Smooth muscle cell (in vitro differentiated cells): ENCODE measurements around the gene RGS6. TPM values are rescaled to one million over a fixed set of nuclear protein-coding genes. Genes with fewer than 3 reads are reported as not detected.

Experiments used
- DNase-seq: peaks from one replicate; lab custom pipeline; 2025; ENCODE audit not compliant: unreplicated experiment; lab: John Stamatoyannopoulos, UW
- H2AFZ ChIP-seq: fragments of 200-600 bp; sonication (generic); 2 replicates; pipeline ENCODE4 v1.6.0; 2016; ENCODE audit warnings: antibody characterized with exemption, low read depth, mild to moderate bottlenecking
- H3F3A ChIP-seq: fragments of 200-600 bp; sonication (generic); 2 replicates; pipeline ENCODE4 v1.6.0; 2017; ENCODE audit warnings: antibody characterized with exemption, low read depth
- H3K27ac ChIP-seq: fragments of 200-600 bp; sonication (generic); 2 replicates; pipeline ENCODE4 v1.5.1; 2016; ENCODE audit warnings: low read depth, mild to moderate bottlenecking
- H3K27me3 ChIP-seq: fragments of 200-600 bp; sonication (generic); 2 replicates; pipeline ENCODE4 v1.6.1; 2016; ENCODE audit warnings: low read depth, mild to moderate bottlenecking
- H3K36me3 ChIP-seq: fragments of 200-600 bp; sonication (generic); 2 replicates; pipeline ENCODE4 v1.5.1; 2016; ENCODE audit warnings: low read depth
- H3K4me1 ChIP-seq: fragments of 200-600 bp; sonication (generic); 2 replicates; pipeline ENCODE4 v1.5.1; 2016; ENCODE audit warnings: low read depth
- H3K4me2 ChIP-seq: fragments of 200-600 bp; sonication (generic); 2 replicates; pipeline ENCODE4 v1.6.0; 2016; ENCODE audit warnings: mild to moderate bottlenecking
- H3K4me3 ChIP-seq: fragments of 200-600 bp; sonication (generic); 2 replicates; pipeline ENCODE4 v1.5.1; 2016; ENCODE audit warnings: mild to moderate bottlenecking
- H3K79me2 ChIP-seq: fragments of 200-600 bp; sonication (generic); 2 replicates; pipeline ENCODE4 v1.6.0; 2016; ENCODE audit warnings: low read depth, mild to moderate bottlenecking
- H3K9ac ChIP-seq: fragments of 200-600 bp; sonication (generic); 2 replicates; pipeline ENCODE4 v1.6.0; 2016; ENCODE audit warnings: low read depth
- H3K9me3 ChIP-seq: fragments of 200-600 bp; sonication (generic); replicated peaks from 2 replicates; pipeline ENCODE4 v1.5.1; 2016; ENCODE audit warnings: low read depth
- H4K20me1 ChIP-seq: fragments of 200-600 bp; sonication (generic); 2 replicates; pipeline ENCODE4 v1.6.0; 2016; ENCODE audit warnings: low read depth
- WGBS: methylation state at CpG from one replicate; pipeline ENCODE4 v1.1.7; 2016; ENCODE audit warnings: low lambda C conversion rate; 5-methylcytosine and 5-hydroxymethylcytosine counted together
- polyA plus RNA-seq: library from polyadenylated mRNA; unstranded; fragments of >200 nt; fragmentation: Nextera tagmentation; extraction: Ambion mirVana; gene quantifications from 2 replicates; pipeline ENCODE4 v1.2.1, GENCODE V29; 2016
- total RNA-seq: library from RNA; depleted of rRNA; stranded (reverse); fragments of >200 nt; gene quantifications from 2 replicates; pipeline ENCODE4 v1.2.3, GENCODE V29; 2014
- TF ChIP-seq, protein P1 (sequence below): fragments of 200-600 bp; sonication (generic); IDR thresholded peaks from 2 replicates; pipeline ENCODE4 v1.5.1; 2017; ENCODE audit warnings: borderline replicate concordance, mild to moderate bottlenecking, antibody characterized with exemption; ENCODE audit not compliant: insufficient read depth, poor library complexity, severe bottlenecking

The RGS6 gene
- total and polyA plus RNA-seq, 2 experiments from 2014 or later = 0.40 TPM; not detected in 1

- H3K36me3 ChIP-seq = no peaks in the 10 kb centered on the region
- peaks cover 7% of the 10 kb centered on the region for H3K4me1 ChIP-seq
- no peaks in the 10 kb centered on the region for H3F3A ChIP-seq
- peaks cover 6% of the 10 kb centered on the region for H3K27me3 ChIP-seq
- no peak overlapping the region for H3K4me2 ChIP-seq
- no peak overlapping the region for H2AFZ ChIP-seq
- 88% methylated on average over 7 of the region's 7 CpGs for WGBS
- no peaks in the 10 kb centered on the region for H3K79me2 ChIP-seq
- DNase-seq = no peak
- H3K9me3 ChIP-seq = no peaks in the 10 kb centered on the region
- no peak overlapping the region for H3K9ac ChIP-seq
- H3K4me3 ChIP-seq = no peak overlapping the region
- TF ChIP-seq, protein P1, sequence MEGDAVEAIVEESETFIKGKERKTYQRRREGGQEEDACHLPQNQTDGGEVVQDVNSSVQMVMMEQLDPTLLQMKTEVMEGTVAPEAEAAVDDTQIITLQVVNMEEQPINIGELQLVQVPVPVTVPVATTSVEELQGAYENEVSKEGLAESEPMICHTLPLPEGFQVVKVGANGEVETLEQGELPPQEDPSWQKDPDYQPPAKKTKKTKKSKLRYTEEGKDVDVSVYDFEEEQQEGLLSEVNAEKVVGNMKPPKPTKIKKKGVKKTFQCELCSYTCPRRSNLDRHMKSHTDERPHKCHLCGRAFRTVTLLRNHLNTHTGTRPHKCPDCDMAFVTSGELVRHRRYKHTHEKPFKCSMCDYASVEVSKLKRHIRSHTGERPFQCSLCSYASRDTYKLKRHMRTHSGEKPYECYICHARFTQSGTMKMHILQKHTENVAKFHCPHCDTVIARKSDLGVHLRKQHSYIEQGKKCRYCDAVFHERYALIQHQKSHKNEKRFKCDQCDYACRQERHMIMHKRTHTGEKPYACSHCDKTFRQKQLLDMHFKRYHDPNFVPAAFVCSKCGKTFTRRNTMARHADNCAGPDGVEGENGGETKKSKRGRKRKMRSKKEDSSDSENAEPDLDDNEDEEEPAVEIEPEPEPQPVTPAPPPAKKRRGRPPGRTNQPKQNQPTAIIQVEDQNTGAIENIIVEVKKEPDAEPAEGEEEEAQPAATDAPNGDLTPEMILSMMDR = no peak
- no peak overlapping the region for H3K27ac ChIP-seq
- H4K20me1 ChIP-seq = no peaks in the 10 kb centered on the region
Observed at GRCh38 chr14:72555609-72556000, 623.4 kb downstream of the RGS6 start.

- Histone ChIP-seq H3K4me2 (no peak overlapping the region), H3F3A (no peaks in the 10 kb centered on the region), H3K27ac (no peak overlapping the region), H4K20me1 (no peaks in the 10 kb centered on the region), H3K4me1 (peaks cover 7% of the 10 kb centered on the region), H3K79me2 (no peaks in the 10 kb centered on the region), H3K9ac (no peak overlapping the region), H3K36me3 (no peaks in the 10 kb centered on the region), H3K4me3 (no peak overlapping the region), H2AFZ (no peak overlapping the region), H3K9me3 (no peaks in the 10 kb centered on the region), H3K27me3 (peaks cover 6% of the 10 kb centered on the region)
- no peak for DNase-seq
- 94% methylated on average over 6 of the region's 6 CpGs for WGBS
- TF ChIP-seq, protein P1 = no peak
Observed at GRCh38 chr14:72557671-72558070, 625.4 kb downstream of the RGS6 start.

DNA sequence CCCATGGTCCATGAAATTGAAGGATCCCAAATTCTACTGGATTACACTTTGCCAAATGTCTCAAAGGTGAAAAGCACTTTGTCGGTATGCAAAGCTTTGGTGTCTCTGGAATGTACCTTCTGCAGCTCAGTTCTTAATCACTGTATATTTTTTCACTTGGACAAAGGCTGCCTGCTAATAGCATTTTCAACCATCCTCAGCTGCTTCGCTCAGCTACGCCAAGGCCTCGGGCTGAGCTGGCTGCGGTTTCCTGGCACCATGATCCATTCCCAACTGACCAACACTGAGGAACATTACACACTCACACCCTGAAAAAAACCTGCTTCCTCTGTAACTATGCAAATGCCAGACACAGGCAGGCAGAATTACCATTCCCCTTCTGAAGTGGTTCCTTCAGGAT lies 626.5 kb downstream of the RGS6 start:
- Histone ChIP-seq H3K4me3 (no peak overlapping the region), H2AFZ (no peak overlapping the region), H4K20me1 (no peaks in the 10 kb centered on the region), H3K4me1 (peaks cover 7% of the 10 kb centered on the region), H3K79me2 (no peaks in the 10 kb centered on the region), H3K4me2 (no peak overlapping the region), H3K27ac (no peak overlapping the region), H3F3A (no peaks in the 10 kb centered on the region), H3K27me3 (no peaks in the 10 kb centered on the region), H3K9me3 (no peaks in the 10 kb centered on the region), H3K36me3 (no peaks in the 10 kb centered on the region), H3K9ac (no peak overlapping the region)
- WGBS = 91% methylated on average over 5 of the region's 5 CpGs
- no peak for DNase-seq
- TF ChIP-seq, protein P1 = no peak

- Histone ChIP-seq H3K4me2 (no peak overlapping the region), H3K4me3 (no peak overlapping the region), H3K9me3 (no peaks in the 10 kb centered on the region), H3K36me3 (no peaks in the 10 kb centered on the region), H3K4me1 (peaks cover 7% of the 10 kb centered on the region), H4K20me1 (no peaks in the 10 kb centered on the region), H3K79me2 (no peaks in the 10 kb centered on the region), H2AFZ (no peak overlapping the region), H3K9ac (no peak overlapping the region), H3K27ac (no peak overlapping the region), H3F3A (no peaks in the 10 kb centered on the region), H3K27me3 (no peaks in the 10 kb centered on the region)
- DNase-seq = no peak
- TF ChIP-seq, protein P1 = no peak
- 82% methylated on average over 11 of the region's 11 CpGs for WGBS
Observed at GRCh38 chr14:72559202-72559601, 627.0 kb downstream of the RGS6 start.
